Lung microvascular endothelial cell (primary cell): ENCODE measurements around the gene NTNG2. TPM values are rescaled to one million over a fixed set of nuclear protein-coding genes. Genes with fewer than 3 reads are reported as not detected.
A peak's percentile ranks its signal among the peaks of the same experiment; 100 is the strongest.

ENCODE experiments used
- DNase-seq, 2 donors: peaks; one replicate each; pipeline versions ENCODE4 v3.0.0 to v3.0.0-alpha.2; 2010; ENCODE audit warnings: low read depth in 2 of 2
- total RNA-seq: library from RNA; depleted of rRNA; stranded (reverse); fragments of >200 nt; gene quantifications from 2 replicates; pipeline ENCODE4 v1.2.1, GENCODE V29; 2014

The NTNG2 gene
- total RNA-seq, 1 donor from 2014 or later: 0.40 TPM

DNA sequence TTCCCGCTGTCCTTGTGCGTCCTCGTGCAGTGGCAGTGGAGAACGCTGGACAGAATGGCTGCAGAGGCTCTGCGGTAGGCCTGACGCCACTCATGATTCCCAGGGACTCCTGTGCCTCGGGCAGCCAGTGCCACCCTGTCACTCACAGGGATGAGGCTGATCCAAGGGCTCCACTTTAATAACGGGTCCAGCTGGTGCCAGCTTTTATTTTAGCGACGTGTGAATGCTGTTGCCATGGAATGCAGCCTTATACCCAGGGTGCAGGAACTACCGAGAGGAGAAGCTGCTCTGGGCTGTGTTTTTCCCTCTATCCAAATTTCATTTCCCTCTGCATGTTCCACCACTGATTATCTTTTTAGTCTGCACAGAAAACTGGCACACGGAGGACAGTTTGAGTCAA is 15.8 kb upstream of the NTNG2 start:
- DNase-seq: no peak

DNA sequence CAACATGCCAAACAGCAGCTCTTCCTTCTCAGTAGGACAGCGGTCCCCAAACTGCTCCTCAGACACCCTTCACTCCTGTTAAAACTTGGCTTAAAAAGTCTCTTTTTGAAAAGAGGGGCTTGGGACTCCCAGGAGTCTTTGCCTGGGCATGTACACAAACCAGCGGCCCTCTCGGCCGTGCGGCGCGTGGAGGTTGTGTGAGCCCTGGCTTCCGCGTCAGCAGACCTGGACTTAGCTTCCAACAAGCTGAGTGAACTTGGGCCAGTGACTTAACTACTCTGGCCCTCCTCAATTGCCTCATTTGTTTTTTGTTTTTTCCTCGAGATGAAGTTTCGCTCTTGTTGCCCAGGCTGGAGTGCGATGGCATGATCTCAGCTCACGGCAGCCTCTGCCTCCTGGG is 15.3 kb upstream of the NTNG2 start:
- DNase-seq: no peak

DNA sequence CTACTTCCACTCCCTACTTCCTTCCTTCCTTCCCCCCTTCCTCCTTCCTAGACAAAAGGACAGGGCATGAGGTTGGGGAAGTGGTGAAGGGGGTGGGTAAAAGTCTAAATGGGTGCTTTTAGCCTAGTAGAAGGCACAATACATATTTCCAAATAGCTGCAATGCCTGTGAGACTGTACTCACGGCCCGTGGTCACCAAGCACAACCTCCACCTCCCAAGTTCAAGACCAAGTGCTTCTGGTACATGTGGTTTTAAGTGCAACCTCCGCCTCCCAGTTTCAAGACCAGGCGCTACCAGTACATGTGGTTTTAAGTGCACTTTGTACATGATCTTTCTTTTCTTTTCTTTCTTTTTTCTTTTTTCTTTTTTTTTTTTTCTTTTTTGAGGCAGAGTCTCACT is 14.5 kb upstream of the NTNG2 start:
- no peak for DNase-seq

DNA sequence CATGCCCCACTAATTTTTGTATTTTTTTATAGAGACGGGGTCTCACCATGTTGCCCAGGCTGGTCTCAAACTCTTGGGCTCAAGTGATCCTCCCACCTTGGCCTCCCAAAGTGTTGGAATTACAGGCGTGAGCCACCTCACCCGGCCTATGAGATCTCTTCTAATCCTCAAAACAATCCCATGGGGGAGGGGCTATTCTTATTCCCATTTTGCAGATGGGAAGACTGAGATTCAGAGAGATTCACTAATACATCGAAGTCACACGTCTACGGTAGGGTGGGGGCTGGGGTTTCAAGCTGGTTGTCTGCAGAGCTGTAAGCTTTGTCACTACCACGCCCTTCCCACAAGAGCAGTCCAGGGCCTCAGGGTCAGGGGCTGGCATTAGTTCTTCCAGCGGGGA is 14.0 kb upstream of the NTNG2 start:
- DNase-seq: no peak

DNA sequence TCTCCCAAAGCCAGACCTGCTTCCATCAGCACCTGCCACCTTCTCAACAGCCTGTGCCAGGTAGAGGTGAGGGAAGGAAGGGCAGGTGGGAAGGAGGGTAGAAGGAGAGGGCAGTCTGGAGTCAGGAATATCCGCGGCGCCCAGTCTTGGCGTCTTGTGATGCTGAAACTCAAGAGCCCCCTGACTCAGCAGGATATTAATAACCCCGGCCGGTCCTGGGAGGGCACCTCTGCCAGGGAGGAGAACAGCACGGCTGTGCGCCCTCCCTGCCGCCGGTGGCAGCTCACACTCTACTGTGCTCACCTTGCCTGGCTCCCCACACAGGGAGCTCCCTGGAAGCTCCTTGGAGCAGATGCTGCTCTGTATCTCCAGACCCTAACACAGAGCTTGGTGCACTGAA is 11.6 kb upstream of the NTNG2 start:
- no peak for DNase-seq

DNA sequence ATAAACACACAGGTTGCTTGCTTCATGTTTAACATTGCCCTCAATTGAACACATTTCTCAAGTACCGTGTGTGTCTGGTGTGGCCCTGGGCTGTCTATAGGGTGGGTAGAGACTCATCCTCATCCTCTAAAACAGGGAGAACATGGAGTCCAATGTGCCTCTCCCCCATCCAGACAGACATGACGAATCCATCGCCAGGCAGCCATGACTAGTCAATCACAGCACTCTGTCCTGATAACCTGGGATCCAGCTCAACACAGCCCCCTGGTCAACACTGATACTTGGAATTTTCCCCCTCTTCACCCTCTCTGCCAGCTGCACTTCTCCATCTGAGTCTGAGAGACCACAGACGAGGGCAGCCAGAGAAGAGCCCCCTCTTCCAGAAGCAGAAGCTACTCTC is 10.7 kb upstream of the NTNG2 start:
- DNase-seq: no peak

DNA sequence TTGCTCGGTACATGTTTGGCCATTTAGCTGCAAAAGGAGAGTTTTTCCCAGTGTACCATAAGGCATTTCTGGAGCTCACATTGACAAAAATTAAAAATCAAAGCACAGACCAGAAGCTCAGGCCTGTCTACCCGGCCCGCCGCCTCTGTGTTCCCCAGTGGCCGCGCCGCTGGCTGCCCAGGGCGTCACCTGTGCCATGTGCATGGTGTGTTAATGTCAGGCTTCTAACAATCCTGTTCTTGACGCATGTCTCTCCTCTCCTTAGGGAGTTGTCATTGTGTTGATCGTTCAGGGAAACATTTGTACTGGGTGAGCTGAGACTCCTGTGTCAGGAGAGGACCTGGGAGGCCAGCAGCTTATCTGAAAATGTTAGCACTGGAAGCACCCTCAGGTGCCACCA is 9.6 kb upstream of the NTNG2 start:
- no peak for DNase-seq

DNA sequence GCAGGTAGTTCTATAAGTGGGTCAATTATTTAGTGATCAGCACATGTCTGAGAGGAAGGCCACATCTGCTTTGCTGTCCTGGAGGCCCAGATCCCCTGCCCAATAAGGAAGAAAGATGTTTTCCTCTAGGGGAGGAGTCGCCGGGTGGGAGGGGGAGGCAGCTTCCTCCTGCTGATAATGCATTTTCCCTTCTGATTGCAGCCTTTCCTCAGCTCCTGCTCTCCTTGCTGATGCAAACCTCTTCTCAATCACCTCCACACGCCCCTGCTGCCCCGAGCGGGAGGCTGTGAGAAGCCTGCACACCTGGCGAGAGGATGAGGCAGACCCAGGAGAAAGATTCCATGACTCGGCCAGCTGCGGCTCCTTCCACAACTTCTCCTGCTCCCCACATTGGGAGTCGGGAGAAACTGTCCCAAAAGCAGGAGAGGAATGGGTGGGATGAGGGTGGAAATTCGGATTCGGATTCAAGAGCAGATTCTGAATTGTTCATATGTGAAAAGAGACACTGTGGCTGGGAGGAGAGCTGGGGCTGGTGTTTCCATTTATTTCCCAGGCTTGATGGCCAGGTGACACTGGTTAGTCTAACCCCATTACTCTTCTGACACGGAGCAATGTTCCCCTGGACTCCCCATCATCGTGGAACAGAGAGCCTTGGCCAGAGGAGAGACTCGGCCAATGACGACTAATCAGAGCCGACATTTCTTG is 6.8 kb upstream of the NTNG2 start:
- DNase-seq: no peak

DNA sequence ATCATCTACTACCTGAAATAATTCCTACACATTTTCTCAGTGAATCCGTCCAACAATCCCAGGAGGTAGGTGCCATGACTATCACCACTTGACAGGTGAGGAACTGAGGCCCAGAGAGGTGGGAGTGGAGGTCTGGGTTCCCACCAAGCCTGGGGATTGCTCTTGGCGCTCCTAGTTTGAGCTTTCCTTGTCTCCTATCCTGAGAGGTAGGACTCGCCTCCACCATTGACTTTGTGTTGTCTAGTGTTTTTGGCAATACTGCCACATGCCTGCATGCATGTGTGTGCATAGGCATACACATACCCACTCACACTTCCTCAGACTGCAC is 6.3 kb upstream of the NTNG2 start:
- no peak for DNase-seq

DNA sequence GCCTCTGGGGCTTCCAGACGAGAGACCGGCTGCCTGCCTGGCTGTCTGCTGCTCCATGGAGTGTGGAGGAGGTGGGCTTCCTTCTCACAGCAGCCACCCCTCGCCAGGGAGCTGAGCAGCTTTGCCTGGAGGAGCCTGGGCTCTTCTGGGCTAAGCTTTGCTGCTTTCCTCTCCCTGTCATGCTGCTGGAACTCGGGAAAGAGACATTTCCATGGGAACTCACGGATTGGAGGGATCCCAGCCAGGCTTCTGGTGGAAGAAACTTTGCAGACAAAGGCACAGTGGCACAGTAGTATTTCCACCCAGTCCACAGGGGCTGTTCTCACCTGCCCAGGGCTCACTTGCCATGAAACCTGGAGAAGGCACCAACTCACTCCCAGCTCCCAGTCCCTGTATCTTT is 5.6 kb upstream of the NTNG2 start:
- DNase-seq: no peak

DNA sequence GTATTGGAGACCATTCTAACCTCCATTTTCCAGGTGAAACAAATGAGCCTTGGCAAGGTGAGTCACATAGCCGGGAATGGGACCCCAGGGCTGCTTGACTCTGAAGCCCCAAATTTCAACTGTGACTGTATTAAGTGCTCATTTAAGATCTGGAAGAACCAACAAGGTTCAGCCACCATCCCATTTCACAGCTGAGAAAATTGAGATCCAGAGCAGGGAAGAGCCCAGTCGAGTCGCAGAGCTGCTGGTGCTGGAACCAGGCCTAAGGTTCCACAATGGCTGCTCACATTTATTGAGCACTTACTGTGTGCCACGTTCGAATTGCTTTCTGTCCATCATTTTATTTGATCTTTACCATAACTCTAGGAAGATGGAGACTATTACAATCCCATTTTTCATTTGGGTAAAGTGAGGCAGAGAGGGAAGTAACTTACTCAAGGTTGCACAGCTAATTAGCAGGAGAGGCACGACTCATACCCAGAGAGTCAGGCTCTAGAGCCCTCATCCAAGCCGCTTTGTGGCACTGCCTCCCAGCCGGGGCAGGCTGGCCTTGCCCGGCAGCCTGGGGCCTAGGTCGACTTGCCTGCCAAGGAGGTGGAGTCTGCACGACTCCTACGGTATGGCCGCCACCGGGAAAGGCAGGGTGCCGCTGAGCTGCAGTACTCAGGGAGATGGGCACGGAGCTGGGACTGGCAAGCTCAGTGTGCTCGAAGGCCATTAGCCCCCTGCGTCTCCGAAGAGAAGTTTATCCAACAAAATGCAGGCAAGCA is 4.3 kb upstream of the NTNG2 start:
- DNase-seq: no peak

DNA sequence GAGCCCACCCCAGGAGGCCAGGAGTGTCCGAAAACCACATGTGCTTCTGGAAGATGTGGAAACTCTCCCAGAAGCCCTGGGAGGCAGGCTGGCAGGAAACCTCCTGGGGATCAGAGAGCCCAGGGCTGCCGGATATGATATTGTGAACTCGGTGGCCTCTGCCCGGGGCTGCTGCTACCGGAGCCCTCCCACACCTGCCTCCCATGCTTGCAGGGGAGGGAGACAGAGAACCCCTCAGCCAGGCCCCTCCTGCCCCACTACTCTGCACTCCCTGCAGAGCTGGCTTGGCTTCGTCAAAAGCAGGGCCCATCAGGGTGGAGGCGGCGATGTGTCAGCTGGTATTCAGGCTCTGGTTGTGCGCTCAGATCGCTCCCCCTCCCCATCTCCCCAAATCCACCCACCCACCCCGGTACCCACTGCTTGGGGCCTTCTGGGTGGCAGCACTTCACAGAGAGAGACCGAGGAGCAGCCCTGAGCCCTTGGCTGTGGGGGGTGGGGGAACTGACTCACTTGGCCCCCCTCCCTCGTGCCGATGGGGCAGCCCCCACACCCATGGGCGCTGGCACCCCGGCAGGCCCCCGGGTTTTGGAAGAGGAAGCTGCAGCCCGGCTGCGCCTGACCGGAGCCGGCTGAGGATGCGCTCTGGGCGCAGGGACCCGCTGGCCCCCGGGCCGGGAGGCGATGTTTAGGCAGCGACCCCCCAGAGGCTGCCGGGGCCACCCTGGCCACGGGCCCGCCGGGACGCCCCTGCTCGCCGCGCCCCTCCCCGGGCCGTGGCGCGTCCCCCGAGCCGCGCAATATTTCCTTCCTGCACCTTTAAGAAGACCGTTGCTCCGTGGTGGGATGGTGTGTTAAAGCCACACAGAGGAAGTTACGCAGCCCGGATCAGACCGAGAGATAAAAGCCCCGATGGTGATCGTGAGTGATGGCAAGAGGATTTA is 786 bp upstream of the NTNG2 start:
- DNase-seq: peak; percentile 46 to 73

DNA sequence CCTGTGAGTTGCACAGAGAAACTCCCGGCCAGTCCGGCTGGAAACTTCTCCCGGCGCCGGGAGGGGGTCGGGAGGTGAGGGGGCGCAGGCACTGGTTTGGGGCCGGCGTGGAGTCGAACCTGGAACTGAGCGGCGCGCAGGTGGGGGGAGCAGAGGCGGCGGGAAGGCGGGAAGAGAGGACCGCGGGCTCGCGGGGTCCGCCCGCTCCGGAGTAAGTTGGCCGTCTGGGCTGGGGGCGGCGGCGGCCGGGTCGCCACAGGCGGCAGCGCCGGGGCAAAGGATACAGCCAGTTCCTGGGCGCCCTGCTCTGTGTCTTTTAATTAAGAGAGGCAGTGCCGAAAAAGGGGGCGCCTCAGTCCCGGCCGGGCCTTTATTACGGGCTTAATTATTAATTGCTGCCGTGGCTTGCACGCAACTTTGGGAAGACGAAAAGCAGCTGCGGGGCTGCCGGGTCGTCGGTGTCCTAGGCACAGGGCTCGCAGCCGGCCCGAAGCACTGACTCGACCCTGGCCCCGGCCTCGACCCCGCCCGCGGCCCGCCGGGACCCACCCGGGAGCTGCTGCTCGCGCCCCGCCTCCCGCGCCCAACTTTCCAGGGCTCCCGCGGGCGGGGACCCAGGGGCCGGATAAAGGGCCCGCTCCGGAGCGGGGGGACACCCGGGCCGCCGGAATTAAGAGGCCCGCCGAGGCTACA is 1.1 kb downstream of the NTNG2 start:
- no peak for DNase-seq

DNA sequence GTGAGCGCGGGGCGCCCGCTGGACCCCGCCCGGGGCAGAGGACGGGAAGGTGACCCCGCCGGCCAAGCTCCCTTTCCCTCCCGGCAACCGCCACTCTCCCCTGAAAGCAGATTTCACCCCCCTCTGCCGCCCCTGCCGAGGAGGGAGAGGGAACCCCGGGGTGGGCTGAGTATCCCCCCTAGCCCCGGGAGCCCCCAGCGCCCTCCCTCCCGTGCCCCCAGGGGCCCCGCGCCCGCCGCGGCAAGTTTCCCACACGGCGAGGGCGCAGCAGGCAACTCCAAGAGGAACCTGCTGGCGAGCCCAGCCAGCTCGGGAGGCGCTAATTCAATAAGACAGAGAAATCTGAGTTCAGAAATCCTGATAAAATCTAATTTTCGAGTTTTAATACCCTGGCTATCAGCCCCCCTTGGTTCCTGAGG is 1.6 kb downstream of the NTNG2 start:
- DNase-seq: peak; percentile 25 to 32

DNA sequence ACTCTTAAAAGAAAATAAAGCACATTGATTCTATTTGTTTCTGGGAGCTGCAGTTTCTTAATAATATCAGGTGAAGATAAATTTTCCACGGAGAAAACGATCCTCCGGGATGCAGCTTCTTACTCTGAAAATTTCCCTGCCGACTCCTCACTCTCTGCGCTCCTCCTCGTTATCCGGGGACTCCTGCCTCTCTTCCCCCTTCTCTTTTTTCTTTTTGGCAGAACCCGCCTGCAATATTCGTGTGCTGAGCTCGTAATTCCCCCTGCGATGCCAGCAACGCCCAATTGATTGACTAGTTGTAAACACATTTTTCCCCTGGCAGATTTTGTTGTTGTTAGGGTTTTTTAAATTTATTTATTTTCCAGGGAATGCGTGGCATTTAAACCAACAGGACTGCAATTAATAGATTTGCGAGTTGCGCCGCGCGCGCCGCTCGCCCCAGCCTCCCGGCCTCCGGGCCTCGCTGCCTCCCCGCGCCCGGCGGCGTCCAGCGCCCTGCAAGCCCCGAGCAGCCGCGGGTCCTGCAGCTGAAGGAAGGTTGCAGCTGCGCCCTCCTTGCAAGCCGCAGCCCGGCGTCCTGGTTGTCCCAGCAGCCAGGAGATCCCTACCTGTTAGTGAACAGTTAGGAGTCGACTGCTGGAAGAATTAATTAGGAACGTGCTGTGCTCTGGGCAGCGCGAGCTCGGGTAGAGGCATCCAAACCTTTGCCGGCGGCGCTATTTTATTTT is 2.2 kb downstream of the NTNG2 start:
- DNase-seq: no peak

DNA sequence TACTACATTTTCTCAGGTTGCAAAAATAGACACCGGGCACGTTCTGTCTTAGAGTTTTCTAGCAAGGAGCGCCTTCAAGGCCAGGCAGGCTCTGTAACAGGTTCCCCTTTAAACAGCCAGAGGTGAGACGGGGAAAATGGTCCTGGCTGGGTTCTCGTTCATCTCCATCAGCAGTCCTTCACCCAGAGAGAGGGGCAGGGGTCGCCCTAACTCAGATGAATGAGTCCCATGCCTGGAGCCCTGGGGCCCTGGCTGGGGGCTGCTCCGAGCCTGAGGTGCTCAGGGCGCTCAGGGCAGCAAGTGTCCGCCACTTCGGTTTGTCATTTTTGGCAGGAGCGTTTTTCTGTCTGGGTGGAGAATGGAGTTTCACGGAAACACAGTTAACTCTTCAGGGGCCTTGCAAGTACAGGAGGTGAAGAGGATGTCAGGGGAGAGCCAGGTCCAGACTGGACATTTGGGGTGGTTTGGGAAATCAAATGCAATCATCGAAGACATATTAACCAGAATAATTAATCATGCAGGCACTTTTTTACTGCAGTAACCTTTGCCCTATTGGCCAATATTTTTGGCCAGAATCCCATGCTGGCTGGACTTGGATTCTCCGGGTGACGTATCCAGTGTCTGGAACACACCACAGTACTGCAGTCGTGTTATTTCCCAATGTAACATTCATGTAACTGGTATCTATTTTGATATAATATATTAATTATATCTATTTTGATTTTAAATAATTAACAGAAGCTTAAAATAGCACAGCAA is 2.9 kb downstream of the NTNG2 start:
- peak in 1 of 2 donors; percentile 57 for DNase-seq

DNA sequence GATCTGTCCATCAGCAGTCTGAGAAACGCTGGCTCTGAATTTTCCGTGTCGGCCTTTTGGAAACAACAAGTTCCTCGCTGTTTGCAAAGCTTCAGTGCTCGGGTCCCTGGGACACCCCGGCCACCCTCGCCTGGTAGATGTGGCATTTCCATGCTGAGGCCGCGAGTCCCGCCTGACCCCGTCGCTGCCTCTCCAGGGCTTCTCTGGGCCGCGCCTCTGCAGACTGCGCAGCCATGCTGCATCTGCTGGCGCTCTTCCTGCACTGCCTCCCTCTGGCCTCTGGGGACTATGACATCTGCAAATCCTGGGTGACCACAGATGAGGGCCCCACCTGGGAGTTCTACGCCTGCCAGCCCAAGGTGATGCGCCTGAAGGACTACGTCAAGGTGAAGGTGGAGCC is 4.7 kb downstream of the NTNG2 start:
- DNase-seq: peak; percentile 43 to 48

DNA sequence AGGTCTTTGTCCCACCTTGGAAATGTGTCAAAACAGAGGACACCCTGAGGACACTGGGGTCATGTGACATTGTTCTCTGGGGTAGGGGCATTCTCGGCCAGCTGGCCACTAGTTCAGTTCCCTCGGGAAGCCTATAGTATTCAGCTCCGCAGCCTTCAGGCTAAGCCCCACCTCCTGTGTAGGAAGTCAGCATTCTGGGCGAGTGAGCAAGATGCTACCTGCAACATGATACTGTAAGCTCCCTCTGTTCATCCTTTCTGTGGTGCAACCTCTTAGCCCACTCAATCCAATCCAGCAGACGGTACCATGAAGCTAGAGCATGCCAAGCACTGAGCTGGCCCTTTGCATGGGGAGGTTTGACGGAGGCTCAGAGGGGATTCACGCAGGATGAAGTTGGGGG is 5.3 kb downstream of the NTNG2 start:
- DNase-seq: no peak

DNA sequence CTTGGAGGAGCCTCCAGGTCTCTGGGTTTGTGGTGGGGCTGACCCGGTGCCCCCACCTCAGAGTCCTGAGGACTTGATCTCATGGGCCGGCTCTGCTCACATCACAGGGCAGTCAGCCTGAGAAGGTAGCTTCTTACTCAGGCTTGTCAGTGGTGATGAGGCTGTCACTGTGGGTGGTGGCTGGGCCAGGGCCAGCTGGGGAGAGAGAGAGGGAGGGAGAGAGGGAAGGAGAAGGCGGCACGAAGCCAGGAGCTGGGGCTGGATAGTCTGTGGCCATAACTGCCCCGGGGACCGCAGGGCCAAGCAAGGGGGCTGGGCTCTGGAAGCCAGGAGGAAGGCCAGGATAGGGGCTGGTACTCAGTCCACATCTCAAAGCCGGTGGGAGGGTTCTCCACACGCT is 6.5 kb downstream of the NTNG2 start:
- no peak for DNase-seq

DNA sequence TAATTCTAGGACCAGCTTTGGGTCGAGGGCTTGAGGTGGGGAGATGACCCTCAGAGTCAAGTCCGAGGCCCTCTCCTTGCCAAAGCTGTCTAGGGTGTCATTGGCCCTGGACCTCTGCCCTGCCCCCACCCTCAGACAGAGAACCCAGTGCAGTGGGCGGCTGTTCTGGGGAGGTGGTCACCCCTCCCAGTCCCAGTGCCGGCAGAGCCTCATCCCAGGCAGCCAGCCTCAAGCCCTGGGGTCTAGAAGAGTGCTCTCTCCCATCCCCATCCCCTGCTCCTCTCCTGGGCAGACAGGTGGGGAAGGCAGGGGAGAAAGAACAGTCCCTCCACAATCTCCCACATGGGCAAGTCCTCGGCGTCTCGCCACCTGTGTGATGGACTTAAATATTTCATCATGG is 7.0 kb downstream of the NTNG2 start:
- no peak for DNase-seq
